Gastroesophageal sphincter (tissue), 4 donors: ENCODE measurements around the gene SLC44A3. TPM values are rescaled to one million over a fixed set of nuclear protein-coding genes. Genes with fewer than 3 reads are reported as not detected.

Source experiments
- ATAC-seq: fragments of 150-250 bp; one replicate; pipeline ENCODE4 v1.9.1; 2016; ENCODE audit warnings: mild to moderate bottlenecking, moderate library complexity
- H3K27ac ChIP-seq, 4 donors: fragments of 200-600 bp; sonication (generic) in 3 of 4; 1 replicate in 3 of 4; 2 replicates in 1 of 4; pipeline ENCODE4 v1.5.1; 2016 to 2019
- H3K27me3 ChIP-seq: fragments of 200-600 bp; sonication (generic); one replicate; pipeline ENCODE4 v1.5.1; 2019
- H3K36me3 ChIP-seq, 2 donors: fragments of 200-600 bp; sonication (generic); one replicate each; pipeline ENCODE4 v1.5.1; 2019; ENCODE audit warnings: control low read depth in 1 of 2
- H3K4me1 ChIP-seq, 3 donors: fragments of 200-600 bp; sonication (generic); 1 replicate in 2 of 3; 2 replicates in 1 of 3; pipeline ENCODE4 v1.5.1; 2016 to 2019; ENCODE audit warnings: control low read depth in 2 of 3
- H3K4me3 ChIP-seq, 2 donors: fragments of 200-600 bp; sonication (generic); one replicate each; pipeline ENCODE4 v1.5.1; 2019; ENCODE audit warnings: mild to moderate bottlenecking in 1 of 2, moderate library complexity in 1 of 2
- H3K9me3 ChIP-seq, 3 donors: fragments of 200-600 bp; sonication (generic); one replicate each; pipeline ENCODE4 v1.5.1; 2017 to 2019; ENCODE audit warnings: control low read depth in 2 of 3
- CTCF ChIP-seq, 4 experiments: fragments of 200-600 bp in 2 of 4; fragments of 450-650 bp in 2 of 4; sonication (generic) in 1 of 4; IDR thresholded peaks; one replicate each; pipeline ENCODE4 v1.5.1; 2017 to 2019; ENCODE audit warnings: antibody characterized with exemption in 4 of 4, mild to moderate bottlenecking in 2 of 4, moderate library complexity in 2 of 4
- EP300 ChIP-seq: sonication (generic); formaldehyde crosslinking; IDR thresholded peaks from one replicate; pipeline ENCODE4 v1.6.1; 2017; ENCODE audit warnings: antibody characterized with exemption, mild to moderate bottlenecking
- POLR2A ChIP-seq, 2 donors: fragments of 450-650 bp; IDR thresholded peaks; one replicate each; pipeline ENCODE4 v1.6.1; 2017; ENCODE audit warnings: antibody characterized with exemption in 2 of 2, mild to moderate bottlenecking in 2 of 2, moderate library complexity in 1 of 2
- POLR2AphosphoS5 ChIP-seq: sonication (generic); formaldehyde crosslinking; IDR thresholded peaks from one replicate; pipeline ENCODE4 v1.6.1; 2017; ENCODE audit warnings: antibody characterized with exemption
- WGBS, 2 donors: methylation state at CpG; one replicate each; pipeline ENCODE4 v1.1.5; 2018; ENCODE audit warnings: low coverage in 1 of 2; 5-methylcytosine and 5-hydroxymethylcytosine counted together
- total RNA-seq, 4 donors: library from RNA; depleted of rRNA; stranded (reverse); fragments of >200 nt; gene quantifications; one replicate each; pipeline ENCODE4 v1.1.0, GENCODE V29; 2016

The SLC44A3 gene
- total RNA-seq, 4 donors from 2014 or later = 0.47 to 3.9 (median 1.2) TPM

GRCh38 chr1:94906382-94906781 is 86.2 kb downstream of the SLC44A3 start:
- Histone ChIP-seq H3K36me3 (peaks cover 0 to 21% of the 10 kb centered on the region in 2 donors), H3K9me3 (no peaks in the 10 kb centered on the region), H3K4me3 (no peak overlapping the region), H3K27me3 (no peaks in the 10 kb centered on the region), H3K4me1 (peaks cover 3 to 98% (median 11%) of the 10 kb centered on the region in 3 donors), H3K27ac (no peak overlapping the region)
- TF ChIP-seq POLR2A (IDR thresholded peaks at IDR 0.05) (no peak), CTCF (IDR thresholded peaks at IDR 0.05) (no peak), POLR2AphosphoS5 (no peak), EP300 (no peak)
- WGBS, 2 donors = 44% methylated on average over 5 of the region's 5 CpGs; no CpG with 5 or more reads in 1 of the 2 donors
- no peak for ATAC-seq

- Histone ChIP-seq H3K36me3 (peaks cover 0 to 14% of the 10 kb centered on the region in 2 donors), H3K4me3 (no peak overlapping the region), H3K27ac (no peak overlapping the region), H3K4me1 (peaks cover 3 to 99% (median 12%) of the 10 kb centered on the region in 3 donors), H3K9me3 (no peaks in the 10 kb centered on the region), H3K27me3 (no peaks in the 10 kb centered on the region)
- ATAC-seq = no peak
- TF ChIP-seq POLR2AphosphoS5 = no peak
- no peak for TF ChIP-seq CTCF (IDR thresholded peaks at IDR 0.05)
- TF ChIP-seq EP300 = no peak
- no peak for TF ChIP-seq POLR2A (IDR thresholded peaks at IDR 0.05)
- WGBS, 2 donors = 41 to 62% methylated on average over 3 of the region's 3 CpGs
Measured at GRCh38 chr1:94907136-94907535, 87.0 kb downstream of the SLC44A3 start.

- no peak for ATAC-seq
- H3K36me3 ChIP-seq = peaks cover 0 to 4% of the 10 kb centered on the region in 2 donors
- H3K9me3 ChIP-seq = no peaks in the 10 kb centered on the region
- H3K4me3 ChIP-seq = no peak overlapping the region
- TF ChIP-seq EP300 (no peak), POLR2AphosphoS5 (no peak), POLR2A (IDR thresholded peaks at IDR 0.05) (no peak), CTCF (IDR thresholded peaks at IDR 0.05) (no peak)
- WGBS, 2 donors = 90 to 91% methylated on average over 4 to 7 of the region's 7 CpGs
- peaks cover 3 to 99% (median 19%) of the 10 kb centered on the region in 3 donors for H3K4me1 ChIP-seq
- H3K27me3 ChIP-seq = no peaks in the 10 kb centered on the region
- H3K27ac ChIP-seq = no peak overlapping the region
Measured at GRCh38 chr1:94908190-94908589, 88.0 kb downstream of the SLC44A3 start.

GRCh38 chr1:94908965-94909364 is 88.8 kb downstream of the SLC44A3 start:
- H3K27me3 ChIP-seq = no peaks in the 10 kb centered on the region
- no peak overlapping the region for H3K4me3 ChIP-seq
- H3K4me1 ChIP-seq = peaks cover 0 to 99% (median 21%) of the 10 kb centered on the region in 3 donors
- TF ChIP-seq POLR2AphosphoS5 = no peak
- TF ChIP-seq POLR2A (IDR thresholded peaks at IDR 0.05) = no peak
- TF ChIP-seq EP300 = no peak
- TF ChIP-seq CTCF (IDR thresholded peaks at IDR 0.05) = no peak
- H3K36me3 ChIP-seq = peaks cover 0 to 3% of the 10 kb centered on the region in 2 donors
- no peak for ATAC-seq
- H3K27ac ChIP-seq = no peak overlapping the region
- WGBS, 2 donors = 22% methylated on average over 1 of the region's 2 CpGs; no CpG with 5 or more reads in 1 of the 2 donors
- no peaks in the 10 kb centered on the region for H3K9me3 ChIP-seq

- no peak for TF ChIP-seq POLR2A (IDR thresholded peaks at IDR 0.05)
- TF ChIP-seq EP300 = no peak
- no peak for TF ChIP-seq CTCF (IDR thresholded peaks at IDR 0.05)
- no peak for TF ChIP-seq POLR2AphosphoS5
- H3K27ac ChIP-seq = no peak overlapping the region
- H3K4me3 ChIP-seq = no peak overlapping the region
- no peaks in the 10 kb centered on the region for H3K27me3 ChIP-seq
- WGBS, 2 donors = 75 to 84% methylated on average over 5 of the region's 6 CpGs
- H3K9me3 ChIP-seq = no peaks in the 10 kb centered on the region
- H3K36me3 ChIP-seq = peaks cover 0 to 3% of the 10 kb centered on the region in 2 donors
- no peak for ATAC-seq
- peaks cover 0 to 99% (median 19%) of the 10 kb centered on the region in 3 donors for H3K4me1 ChIP-seq
Measured at GRCh38 chr1:94909486-94909885, 89.3 kb downstream of the SLC44A3 start.
